AG08395 (cell line): ENCODE results near the gene CAPN7.
"Not testable (repeated sequence)": the region's sequence is repeated elsewhere in the genome, so short reads cannot be mapped to it uniquely, and the experiment has no call there.

Experiments
- DNase-seq: peaks from one replicate; pipeline ENCODE4 v3.0.0; 2012; ENCODE audit warnings: mixed read lengths, low spot score

The CAPN7 gene

GRCh38 chr3:15205934-15206661 lies at the start of gene CAPN7:
CAPN7 (plus strand) TSS chr3:15206246; CDS start chr3:15206496, 250 bp downstream.
- DNase-seq = peak; percentile 98

DNA sequence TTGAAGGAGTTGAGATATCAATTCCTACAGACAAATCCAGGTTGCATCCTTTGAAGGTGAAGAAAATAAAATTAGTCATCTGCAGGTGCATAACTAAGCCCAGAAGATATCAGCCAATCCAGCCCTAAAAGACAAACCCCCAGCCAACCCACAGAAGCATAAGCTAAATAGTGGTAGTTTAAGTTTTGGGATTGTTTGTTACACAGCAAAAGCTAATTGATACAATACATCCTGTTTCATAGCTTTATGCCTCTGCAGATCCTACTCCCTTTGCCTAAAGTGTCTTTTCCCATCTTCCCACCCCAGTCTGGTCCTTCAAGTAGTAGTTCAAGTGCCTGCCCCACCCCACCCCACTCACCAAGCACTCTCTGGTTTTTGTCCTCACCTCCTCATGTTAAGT lies 48.6 kb upstream of the CAPN7 start:
- no peak for DNase-seq

- no peak for DNase-seq
Measured at GRCh38 chr3:15159501-15160136, 46.4 kb upstream of the CAPN7 start.

GRCh38 chr3:15160662-15161061 lies 45.4 kb upstream of the CAPN7 start:
- DNase-seq = no peak

DNA sequence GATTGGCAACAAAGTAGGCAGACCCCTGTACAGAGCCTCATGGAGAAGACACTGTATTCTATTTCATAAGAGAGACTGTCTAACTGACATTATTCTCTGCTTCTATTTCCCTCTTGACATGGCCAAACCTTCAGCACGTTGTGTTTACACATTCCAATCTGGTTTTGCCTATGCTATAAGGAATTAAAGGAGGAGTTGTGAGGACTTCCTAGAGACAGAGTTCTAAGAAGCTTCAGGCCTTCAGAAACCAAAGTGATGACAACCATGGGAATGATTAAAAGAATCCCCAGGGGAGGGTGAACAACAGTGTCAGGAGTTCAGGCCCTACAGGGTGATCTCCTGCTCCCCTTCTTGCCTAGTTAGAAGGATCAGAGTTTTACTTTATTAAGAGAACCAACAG lies 44.9 kb upstream of the CAPN7 start:
- DNase-seq = no peak

- DNase-seq = not testable (repeated sequence)
Measured at GRCh38 chr3:15163656-15164055, 42.4 kb upstream of the CAPN7 start.

GRCh38 chr3:15164340-15164739 lies 41.7 kb upstream of the CAPN7 start:
- no peak for DNase-seq

- no peak for DNase-seq
Measured at GRCh38 chr3:15165061-15165460, 41.0 kb upstream of the CAPN7 start.

- not testable (repeated sequence) for DNase-seq
Measured at GRCh38 chr3:15166391-15166790, 39.7 kb upstream of the CAPN7 start.

DNA sequence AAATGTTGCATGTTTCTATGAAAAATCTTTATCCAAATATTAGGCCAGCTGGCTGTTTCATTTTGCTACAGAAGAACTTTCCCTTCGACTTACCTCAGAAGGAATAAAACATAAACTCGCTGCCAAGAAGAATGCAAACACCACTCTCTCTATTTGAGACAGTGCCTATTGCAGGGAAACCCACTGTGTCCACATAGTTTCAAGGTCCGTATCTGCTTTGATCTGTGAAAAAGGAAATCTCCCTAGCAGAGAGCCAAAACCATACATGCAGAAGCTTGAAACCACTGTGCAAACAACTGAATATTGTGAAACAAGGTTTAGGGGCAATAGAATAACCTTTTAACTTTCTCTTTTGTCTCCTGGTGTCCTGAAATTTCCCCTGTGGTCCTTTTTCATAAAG lies 35.0 kb upstream of the CAPN7 start:
- no peak for DNase-seq

- DNase-seq = no peak
Measured at GRCh38 chr3:15172806-15173205, 33.2 kb upstream of the CAPN7 start.

DNA sequence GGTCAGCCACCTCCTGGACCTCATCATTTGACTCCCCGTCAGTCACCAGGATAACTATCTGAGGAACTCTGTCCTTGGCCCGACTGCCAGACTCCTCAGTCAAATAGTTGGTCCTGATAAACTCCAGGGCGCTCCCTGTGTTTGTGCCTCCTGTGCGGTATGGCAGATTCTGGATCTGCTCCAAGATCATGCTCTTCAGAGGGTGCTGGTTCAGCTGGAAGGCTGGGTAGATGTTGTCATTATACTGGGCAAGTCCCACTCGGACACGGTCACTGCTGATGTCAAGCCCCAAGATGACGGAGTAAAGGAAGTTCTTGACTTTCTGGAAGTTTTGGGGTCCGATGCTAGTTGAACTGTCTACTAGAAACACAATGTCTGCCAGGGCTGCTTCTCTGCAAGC lies 31.1 kb upstream of the CAPN7 start:
- DNase-seq = no peak

- DNase-seq = no peak
Measured at GRCh38 chr3:15175605-15176004, 30.4 kb upstream of the CAPN7 start.

GRCh38 chr3:15180042-15180611 lies 25.9 kb upstream of the CAPN7 start:
- no peak for DNase-seq

GRCh38 chr3:15181511-15181910 lies 24.5 kb upstream of the CAPN7 start:
- no peak for DNase-seq

- no peak for DNase-seq
Measured at GRCh38 chr3:15181963-15182362, 24.1 kb upstream of the CAPN7 start.

- no peak for DNase-seq
Measured at GRCh38 chr3:15183011-15183410, 23.0 kb upstream of the CAPN7 start.

DNA sequence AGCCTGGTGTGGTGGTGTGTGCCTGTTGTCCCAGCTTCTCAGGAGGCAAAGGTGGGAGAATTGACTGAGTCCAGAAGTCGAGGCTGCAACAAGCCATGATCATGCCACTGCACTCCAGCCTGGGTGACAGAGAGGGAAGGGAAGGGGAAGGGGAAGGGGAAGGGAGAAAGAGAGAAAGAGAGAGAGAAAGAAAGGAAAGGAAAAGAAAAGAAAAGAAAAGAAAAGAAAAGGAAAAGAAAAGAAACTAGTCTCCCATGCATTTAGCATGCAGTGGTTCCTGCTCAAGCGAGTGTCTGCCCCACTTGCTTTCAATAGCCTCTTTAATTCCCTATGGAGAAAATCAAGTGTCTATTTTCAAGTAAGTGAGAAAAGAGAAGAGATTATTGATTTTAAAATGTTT lies 20.6 kb upstream of the CAPN7 start:
- DNase-seq = no peak

GRCh38 chr3:15186101-15186476 lies 20.0 kb upstream of the CAPN7 start:
- DNase-seq = no peak

DNA sequence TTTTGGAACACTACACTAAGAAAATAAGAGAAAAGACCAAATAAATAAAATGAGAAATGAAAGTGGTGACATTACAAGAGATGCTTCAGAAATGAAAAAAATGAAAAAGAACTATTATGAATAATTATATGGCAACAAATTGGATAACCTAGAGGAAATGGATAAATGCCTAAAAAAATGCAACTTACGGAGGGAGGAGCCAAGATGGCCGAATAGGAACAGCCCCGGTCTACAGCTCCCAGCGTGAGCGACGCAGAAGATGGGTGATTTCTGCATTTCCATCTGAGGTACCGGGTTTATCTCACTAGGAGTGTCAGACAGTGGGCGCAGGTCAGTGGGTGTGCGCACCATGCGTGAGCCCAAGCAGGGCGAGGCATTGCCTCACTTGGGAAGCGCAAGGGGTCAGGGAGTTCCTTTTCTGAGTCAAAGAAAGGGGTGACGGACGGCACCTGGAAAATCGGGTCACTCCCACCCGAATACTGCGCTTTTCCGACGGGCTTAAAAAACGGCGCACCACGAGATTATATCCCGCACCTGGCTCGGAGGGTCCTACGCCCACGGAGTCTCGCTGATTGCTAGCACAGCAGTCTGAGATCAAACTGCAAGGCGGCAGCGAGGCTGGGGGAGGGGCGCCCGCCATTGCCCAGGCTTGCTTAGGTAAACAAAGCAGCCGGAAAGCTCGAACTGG lies 19.4 kb upstream of the CAPN7 start:
- DNase-seq = not testable (repeated sequence)

DNA sequence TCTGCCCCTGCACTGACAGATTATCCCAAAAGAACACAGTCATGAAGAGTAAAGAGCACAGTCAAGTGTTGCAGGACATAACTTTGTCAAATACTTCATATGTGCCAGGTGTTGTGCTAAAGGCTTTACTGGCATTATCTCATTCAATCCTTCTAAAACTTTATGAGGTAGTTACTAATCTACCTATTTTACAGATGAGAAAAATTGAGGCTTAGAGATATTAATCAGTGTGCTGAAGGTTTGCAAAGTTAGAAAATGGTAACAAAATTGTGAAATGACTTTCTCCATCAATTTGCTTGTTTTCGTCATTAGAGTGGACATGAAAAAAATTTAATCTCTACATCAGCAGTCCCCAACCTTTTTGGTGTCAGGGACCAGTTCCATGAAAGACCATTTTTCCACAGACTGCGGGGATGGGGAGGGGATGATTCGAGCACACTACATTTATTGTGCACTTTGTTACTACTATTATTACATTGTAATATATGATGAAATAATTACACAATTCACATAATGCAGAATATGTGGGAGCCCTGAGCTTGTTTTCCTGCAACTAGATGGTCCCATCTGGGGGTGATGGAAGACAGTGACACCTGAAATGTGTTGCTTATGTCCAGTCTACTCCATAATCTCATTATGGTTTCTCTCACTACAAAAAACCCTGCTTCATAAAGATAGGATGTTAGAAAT lies 8.6 kb upstream of the CAPN7 start:
- DNase-seq = no peak

- DNase-seq = no peak
Measured at GRCh38 chr3:15198686-15199085, 7.4 kb upstream of the CAPN7 start.
